Peyer's patch (tissue), 4 donors: Measurements from ENCODE around the gene ZNF609. TPM values are rescaled to one million over a fixed set of nuclear protein-coding genes. Genes with fewer than 3 reads are reported as not detected.
A peak's percentile ranks its signal among the peaks of the same experiment; 100 is the strongest.

Experiments
- DNase-seq, 3 donors: peaks; one replicate each; pipeline ENCODE4 v3.0.0-alpha.2; 2017 to 2019
- H3K27ac ChIP-seq, 4 donors: fragments of 200-600 bp; sonication (generic); one replicate each; pipeline ENCODE4 v1.5.1; 2016 to 2019
- H3K27me3 ChIP-seq, 2 donors: fragments of 200-600 bp; sonication (generic); one replicate each; pipeline ENCODE4 v1.5.1; 2019
- H3K36me3 ChIP-seq, 3 donors: fragments of 200-600 bp; sonication (generic); one replicate each; pipeline ENCODE4 v1.5.1; 2016 to 2019
- H3K4me1 ChIP-seq, 4 donors: fragments of 200-600 bp; sonication (generic); one replicate each; pipeline ENCODE4 v1.5.1; 2016 to 2019
- H3K4me3 ChIP-seq, 4 donors: fragments of 200-600 bp; sonication (generic); 1 replicate in 3 of 4; 2 replicates in 1 of 4; pipeline ENCODE4 v1.5.1; 2016 to 2019; ENCODE audit warnings: mild to moderate bottlenecking in 1 of 4
- H3K9me3 ChIP-seq, 4 donors: fragments of 200-600 bp; sonication (generic); one replicate each; pipeline ENCODE4 v1.5.1; 2016 to 2019; ENCODE audit warnings: mild to moderate bottlenecking in 1 of 4
- CTCF ChIP-seq, 6 experiments: fragments of 450-650 bp in 4 of 6; fragments of 200-600 bp in 2 of 6; sonication (generic) in 1 of 6; IDR thresholded peaks; one replicate each; pipeline ENCODE4 v1.5.1; 2017 to 2019; ENCODE audit warnings: antibody characterized with exemption in 6 of 6, mild to moderate bottlenecking in 3 of 6, moderate library complexity in 1 of 6
- POLR2A ChIP-seq, 2 donors: fragments of 450-650 bp; IDR thresholded peaks; one replicate each; pipeline ENCODE4 v1.5.1; 2017; ENCODE audit warnings: antibody characterized with exemption in 2 of 2, mild to moderate bottlenecking in 2 of 2, moderate library complexity in 2 of 2
- total RNA-seq, 4 donors: library from RNA; depleted of rRNA; stranded (reverse); fragments of >200 nt; gene quantifications; one replicate each; pipeline ENCODE4 v1.1.0, GENCODE V29; 2016

Gene ZNF609
- total RNA-seq, 4 donors from 2014 or later, result 22.1 to 57.8 (median 36.0) TPM

- Histone ChIP-seq H3K4me3 (no peak overlapping the region), H3K36me3 (peaks cover 0 to 81% (median 0%) of the 10 kb centered on the region in 3 donors), H3K4me1 (peaks cover 0 to 14% (median 0%) of the 10 kb centered on the region in 4 donors), H3K9me3 (no peaks in the 10 kb centered on the region), H3K27ac (no peak overlapping the region), H3K27me3 (no peaks in the 10 kb centered on the region)
- DNase-seq, result no peak
- TF ChIP-seq CTCF (IDR thresholded peaks at IDR 0.05) (peak; percentile 38 to 77 (median 75)), POLR2A (IDR thresholded peaks at IDR 0.05) (no peak)
Measured at GRCh38 chr15:64686130-64686735, 225.9 kb downstream of the ZNF609 start.

- Histone ChIP-seq H3K27me3 (no peaks in the 10 kb centered on the region), H3K27ac (no peak overlapping the region), H3K36me3 (peaks cover 0 to 76% (median 0%) of the 10 kb centered on the region in 3 donors), H3K9me3 (no peaks in the 10 kb centered on the region), H3K4me1 (peaks cover 0 to 24% (median 0%) of the 10 kb centered on the region in 4 donors), H3K4me3 (no peak overlapping the region)
- DNase-seq, result no peak
- no peak for TF ChIP-seq POLR2A (IDR thresholded peaks at IDR 0.05)
- TF ChIP-seq CTCF (IDR thresholded peaks at IDR 0.05), result no peak
Measured at GRCh38 chr15:64687172-64687571, 226.8 kb downstream of the ZNF609 start.

GRCh38 chr15:64687688-64688087 is 227.3 kb downstream of the ZNF609 start:
- no peak overlapping the region for H3K4me3 ChIP-seq
- peaks cover 0 to 24% (median 0%) of the 10 kb centered on the region in 4 donors for H3K4me1 ChIP-seq
- no peak overlapping the region for H3K27ac ChIP-seq
- H3K9me3 ChIP-seq, result no peaks in the 10 kb centered on the region
- no peak for DNase-seq
- TF ChIP-seq CTCF (IDR thresholded peaks at IDR 0.05) (no peak), POLR2A (IDR thresholded peaks at IDR 0.05) (no peak)
- peaks cover 0 to 71% (median 0%) of the 10 kb centered on the region in 3 donors for H3K36me3 ChIP-seq
- H3K27me3 ChIP-seq, result no peaks in the 10 kb centered on the region

GRCh38 chr15:64688770-64689169 is 228.4 kb downstream of the ZNF609 start:
- H3K4me3 ChIP-seq, result no peak overlapping the region
- no peaks in the 10 kb centered on the region for H3K27me3 ChIP-seq
- no peak overlapping the region for H3K27ac ChIP-seq
- H3K9me3 ChIP-seq, result no peaks in the 10 kb centered on the region
- no peak for TF ChIP-seq CTCF (IDR thresholded peaks at IDR 0.05)
- no peak for TF ChIP-seq POLR2A (IDR thresholded peaks at IDR 0.05)
- peaks cover 0 to 64% (median 0%) of the 10 kb centered on the region in 3 donors for H3K36me3 ChIP-seq
- DNase-seq, result no peak
- H3K4me1 ChIP-seq, result peaks cover 0 to 35% (median 0%) of the 10 kb centered on the region in 4 donors

GRCh38 chr15:64690008-64690407 is 229.6 kb downstream of the ZNF609 start:
- H3K4me3 ChIP-seq, result no peak overlapping the region
- H3K27me3 ChIP-seq, result no peaks in the 10 kb centered on the region
- peaks cover 0 to 58% (median 0%) of the 10 kb centered on the region in 3 donors for H3K36me3 ChIP-seq
- peak overlapping the region in 2 of 4 donors; percentile 5 to 73 for H3K27ac ChIP-seq
- DNase-seq, result no peak
- TF ChIP-seq CTCF (IDR thresholded peaks at IDR 0.05), result no peak
- no peak for TF ChIP-seq POLR2A (IDR thresholded peaks at IDR 0.05)
- no peaks in the 10 kb centered on the region for H3K9me3 ChIP-seq
- H3K4me1 ChIP-seq, result peaks cover 0 to 43% (median under 1%) of the 10 kb centered on the region in 4 donors
